ENCODE results near the gene ACOT2.

Gene ACOT2

GRCh38 chr14:73620268-73620667 lies 51.3 kb downstream of the ACOT2 start:
- no peak overlapping the region for H3K4me2 ChIP-seq (ENCODE audit: low read length, poor library complexity, severe bottlenecking)
- no peak overlapping the region for H4K91ac ChIP-seq (ENCODE audit: low read length)
- no peak overlapping the region for H2BK5ac ChIP-seq (ENCODE audit: low read depth, low read length, poor library complexity, severe bottlenecking)
- no peak overlapping the region for H4K8ac ChIP-seq (ENCODE audit: low read length)
- no peak overlapping the region for H3K23ac ChIP-seq (ENCODE audit: low read length in 2 of 2)
- no peak overlapping the region for H3K14ac ChIP-seq (ENCODE audit: low read length in 2 of 2)
- no peak overlapping the region for H2BK12ac ChIP-seq (ENCODE audit: low read length in 2 of 2)
- 90% methylated on average over 10 of the region's 10 CpGs for WGBS
- H3K27me3 ChIP-seq (ENCODE audit: control insufficient read depth in 1 of 2, insufficient read depth in 1 of 2, low read length in 2 of 2): peaks cover 0 to 4% of the 10 kb centered on the region in 2 experiments
- peaks cover 2% of the 10 kb centered on the region for H3K4me1 ChIP-seq (ENCODE audit: control insufficient read depth, insufficient read depth, low read depth, low read length)
- no peak overlapping the region for H3K4ac ChIP-seq (ENCODE audit: low read depth in 1 of 2, low read length in 2 of 2)
- H2BK15ac ChIP-seq (ENCODE audit: low read depth, poor library complexity, severe bottlenecking): no peak overlapping the region
- H3K27ac ChIP-seq (ENCODE audit: low read length, poor library complexity, severe bottlenecking): no peak overlapping the region
- no peak overlapping the region for H2AK5ac ChIP-seq (ENCODE audit: low read length, severe bottlenecking)
- H2AFZ ChIP-seq (ENCODE audit: low read depth, low read length): no peak overlapping the region
- H2BK120ac ChIP-seq (ENCODE audit: low read depth, low read length): no peak overlapping the region
- H3K36me3 ChIP-seq (ENCODE audit: control insufficient read depth in 1 of 2, insufficient read depth in 2 of 2, low read depth in 1 of 2, low read length in 2 of 2): no peaks in the 10 kb centered on the region
- no peak overlapping the region for H3K4me3 ChIP-seq (ENCODE audit: insufficient read depth in 1 of 2, low read depth in 1 of 2, low read length in 2 of 2)
- no peak overlapping the region for H3K9ac ChIP-seq (ENCODE audit: low read length)
- no peak for DNase-seq
- no peak overlapping the region for H3K18ac ChIP-seq (ENCODE audit: low read depth in 1 of 2, low read length in 2 of 2)
- no peaks in the 10 kb centered on the region for H3K79me1 ChIP-seq (replicated peaks; ENCODE audit: low read length, poor library complexity, severe bottlenecking)
- no peaks in the 10 kb centered on the region for H3K9me3 ChIP-seq (ENCODE audit: control insufficient read depth, low read length)

- Histone ChIP-seq H2BK15ac (ENCODE audit: low read depth, poor library complexity, severe bottlenecking) (no peak overlapping the region), H3K4ac (ENCODE audit: low read depth in 1 of 2, low read length in 2 of 2) (no peak overlapping the region), H2BK12ac (ENCODE audit: low read length in 2 of 2) (no peak overlapping the region), H3K36me3 (ENCODE audit: control insufficient read depth in 1 of 2, insufficient read depth in 2 of 2, low read depth in 1 of 2, low read length in 2 of 2) (no peaks in the 10 kb centered on the region), H3K14ac (ENCODE audit: low read length in 2 of 2) (no peak overlapping the region), H3K79me1 (replicated peaks; ENCODE audit: low read length, poor library complexity, severe bottlenecking) (no peaks in the 10 kb centered on the region), H3K23ac (ENCODE audit: low read length in 2 of 2) (no peak overlapping the region), H3K9ac (ENCODE audit: low read length) (no peak overlapping the region), H4K8ac (ENCODE audit: low read length) (no peak overlapping the region), H3K27me3 (ENCODE audit: control insufficient read depth in 1 of 2, insufficient read depth in 1 of 2, low read length in 2 of 2) (peaks cover 0 to 4% of the 10 kb centered on the region in 2 experiments), H4K91ac (ENCODE audit: low read length) (no peak overlapping the region), H3K4me3 (ENCODE audit: insufficient read depth in 1 of 2, low read depth in 1 of 2, low read length in 2 of 2) (no peak overlapping the region), H3K18ac (ENCODE audit: low read depth in 1 of 2, low read length in 2 of 2) (no peak overlapping the region), H2AFZ (ENCODE audit: low read depth, low read length) (no peak overlapping the region), H3K9me3 (ENCODE audit: control insufficient read depth, low read length) (no peaks in the 10 kb centered on the region), H2BK5ac (ENCODE audit: low read depth, low read length, poor library complexity, severe bottlenecking) (no peak overlapping the region), H3K4me2 (ENCODE audit: low read length, poor library complexity, severe bottlenecking) (no peak overlapping the region), H3K27ac (ENCODE audit: low read length, poor library complexity, severe bottlenecking) (no peak overlapping the region), H2AK5ac (ENCODE audit: low read length, severe bottlenecking) (no peak overlapping the region), H2BK120ac (ENCODE audit: low read depth, low read length) (no peak overlapping the region), H3K4me1 (ENCODE audit: control insufficient read depth, insufficient read depth, low read depth, low read length) (peaks cover 1% of the 10 kb centered on the region)
- WGBS: 90% methylated on average over 4 of the region's 4 CpGs
- no peak for DNase-seq
These were observed 54.6 kb downstream of the ACOT2 start for GRCh38 chr14:73623504-73624054.
